GM18520 (cell line): ENCODE data around the gene PPOX.

Source experiments
- ATAC-seq: cut with Tn5 transposase; IDR thresholded peaks from one replicate; pipeline ENCODE4 v1.9.1; 2021; ENCODE audit not compliant: unreplicated experiment

The PPOX gene

GRCh38 chr1:161196521-161197451, 30.6 kb downstream of the PPOX start:
- no peak for ATAC-seq

GRCh38 chr1:161197560-161198193, 31.5 kb downstream of the PPOX start:
- ATAC-seq, result no peak

- ATAC-seq, result no peak
These were observed 32.1 kb downstream of the PPOX start for GRCh38 chr1:161198194-161198896.

- no peak for ATAC-seq
These were observed 32.7 kb downstream of the PPOX start, which contains the start of gene ADAMTS4 for GRCh38 chr1:161198897-161199431. ADAMTS4 (minus strand) TSS chr1:161199054; CDS start chr1:161198627, 427 bp downstream.

GRCh38 chr1:161199506-161200139, 33.4 kb downstream of the PPOX start:
- ATAC-seq, result no peak

- no peak for ATAC-seq
These were observed 34.3 kb downstream of the PPOX start for GRCh38 chr1:161200421-161200991.

GRCh38 chr1:161200992-161201835, 35.0 kb downstream of the PPOX start:
- no peak for ATAC-seq

GRCh38 chr1:161201836-161202712, 35.8 kb downstream of the PPOX start, which contains the start of gene NDUFS2:
NDUFS2 (plus strand) TSS chr1:161202367; CDS start chr1:161202386, 19 bp downstream.
- peak; percentile 83 for ATAC-seq

- no peak for ATAC-seq
These were observed 40.4 kb downstream of the PPOX start for GRCh38 chr1:161206411-161207140.

- ATAC-seq, result no peak
These were observed 40.9 kb downstream of the PPOX start for GRCh38 chr1:161207173-161207572.

GRCh38 chr1:161209790-161210409, 43.7 kb downstream of the PPOX start:
- ATAC-seq, result no peak

GRCh38 chr1:161214369-161214768, 48.1 kb downstream of the PPOX start:
- ATAC-seq, result no peak

- no peak for ATAC-seq
These were observed 48.9 kb downstream of the PPOX start, which contains the start of gene FCER1G for GRCh38 chr1:161215076-161215475. FCER1G (plus strand) TSS chr1:161215295; CDS start chr1:161215322, 27 bp downstream.

- peak; percentile 75 for ATAC-seq
These were observed 50.9 kb downstream of the PPOX start for GRCh38 chr1:161216945-161217712.

- ATAC-seq, result no peak
These were observed 51.6 kb downstream of the PPOX start for GRCh38 chr1:161217831-161218230.

GRCh38 chr1:161218301-161219077, 52.3 kb downstream of the PPOX start:
- ATAC-seq, result no peak
